ENCODE results near the gene OGDH.

DNA sequence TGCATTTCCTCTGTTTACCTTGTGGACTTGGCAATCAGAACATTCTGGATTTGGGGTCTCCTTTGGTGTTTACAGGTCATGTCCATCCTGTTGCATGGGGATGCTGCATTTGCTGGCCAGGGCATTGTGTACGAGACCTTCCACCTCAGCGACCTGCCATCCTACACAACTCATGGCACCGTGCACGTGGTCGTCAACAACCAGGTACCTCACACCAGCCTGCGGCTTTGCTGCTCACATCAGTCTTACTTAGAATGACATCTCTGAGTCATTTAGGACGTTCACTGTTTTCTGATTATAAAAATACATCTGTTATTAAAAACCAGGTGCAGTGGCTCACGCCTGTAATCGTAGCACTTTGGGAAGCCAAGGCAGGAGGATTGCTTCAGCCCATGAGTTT lies 75.2 kb downstream of the OGDH start:
- TF ChIP-seq, protein P1, sequence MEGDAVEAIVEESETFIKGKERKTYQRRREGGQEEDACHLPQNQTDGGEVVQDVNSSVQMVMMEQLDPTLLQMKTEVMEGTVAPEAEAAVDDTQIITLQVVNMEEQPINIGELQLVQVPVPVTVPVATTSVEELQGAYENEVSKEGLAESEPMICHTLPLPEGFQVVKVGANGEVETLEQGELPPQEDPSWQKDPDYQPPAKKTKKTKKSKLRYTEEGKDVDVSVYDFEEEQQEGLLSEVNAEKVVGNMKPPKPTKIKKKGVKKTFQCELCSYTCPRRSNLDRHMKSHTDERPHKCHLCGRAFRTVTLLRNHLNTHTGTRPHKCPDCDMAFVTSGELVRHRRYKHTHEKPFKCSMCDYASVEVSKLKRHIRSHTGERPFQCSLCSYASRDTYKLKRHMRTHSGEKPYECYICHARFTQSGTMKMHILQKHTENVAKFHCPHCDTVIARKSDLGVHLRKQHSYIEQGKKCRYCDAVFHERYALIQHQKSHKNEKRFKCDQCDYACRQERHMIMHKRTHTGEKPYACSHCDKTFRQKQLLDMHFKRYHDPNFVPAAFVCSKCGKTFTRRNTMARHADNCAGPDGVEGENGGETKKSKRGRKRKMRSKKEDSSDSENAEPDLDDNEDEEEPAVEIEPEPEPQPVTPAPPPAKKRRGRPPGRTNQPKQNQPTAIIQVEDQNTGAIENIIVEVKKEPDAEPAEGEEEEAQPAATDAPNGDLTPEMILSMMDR (IDR thresholded peaks at IDR 0.05): no peak
- TF ChIP-seq POLR2A (IDR thresholded peaks at IDR 0.05): no peak
- no peak for TF ChIP-seq EP300 (IDR thresholded peaks at IDR 0.05)
